Non-pigmented ciliary epithelial cell (primary cell): ENCODE measurements around the gene THBS2.
"Not testable (repeated sequence)": the region's sequence is repeated elsewhere in the genome, so short reads cannot be mapped to it uniquely, and the experiment has no call there.

Source experiments
- DNase-seq: peaks from one replicate; pipeline ENCODE4 v3.0.0-alpha.2; 2010; ENCODE audit warnings: low read depth

The THBS2 gene

GRCh38 chr6:169210611-169211010 lies 43.0 kb downstream of the THBS2 start:
- DNase-seq = no peak

GRCh38 chr6:169208011-169208410 lies 45.6 kb downstream of the THBS2 start:
- no peak for DNase-seq

- DNase-seq = no peak
Measured at GRCh38 chr6:169207482-169207881, 46.2 kb downstream of the THBS2 start.

- DNase-seq = no peak
Measured at GRCh38 chr6:169205176-169206160, 48.2 kb downstream of the THBS2 start.

- no peak for DNase-seq
Measured at GRCh38 chr6:169204167-169204566, 49.5 kb downstream of the THBS2 start.

- no peak for DNase-seq
Measured at GRCh38 chr6:169201985-169202384, 51.7 kb downstream of the THBS2 start.

GRCh38 chr6:169200893-169201514 lies 52.6 kb downstream of the THBS2 start:
- no peak for DNase-seq

GRCh38 chr6:169199625-169200335 lies 53.9 kb downstream of the THBS2 start:
- no peak for DNase-seq

- no peak for DNase-seq
Measured at GRCh38 chr6:169198885-169199284, 54.8 kb downstream of the THBS2 start.

- not testable (repeated sequence) for DNase-seq
Measured at GRCh38 chr6:169197929-169198328, 55.7 kb downstream of the THBS2 start.

- DNase-seq = not testable (repeated sequence)
Measured at GRCh38 chr6:169196279-169196678, 57.4 kb downstream of the THBS2 start.

GRCh38 chr6:169194737-169195136 lies 58.9 kb downstream of the THBS2 start:
- no peak for DNase-seq

GRCh38 chr6:169190970-169191369 lies 62.7 kb downstream of the THBS2 start:
- DNase-seq = no peak

GRCh38 chr6:169190144-169190584 lies 63.5 kb downstream of the THBS2 start:
- peak; percentile 57 for DNase-seq

- DNase-seq = no peak
Measured at GRCh38 chr6:169189686-169190085, 64.0 kb downstream of the THBS2 start.

- DNase-seq = no peak
Measured at GRCh38 chr6:169189182-169189581, 64.5 kb downstream of the THBS2 start.

GRCh38 chr6:169188475-169188874 lies 65.2 kb downstream of the THBS2 start:
- peak; percentile 89 for DNase-seq

- no peak for DNase-seq
Measured at GRCh38 chr6:169188051-169188470, 65.6 kb downstream of the THBS2 start.

- no peak for DNase-seq
Measured at GRCh38 chr6:169186496-169187169, 67.0 kb downstream of the THBS2 start.

- DNase-seq = no peak
Measured at GRCh38 chr6:169185692-169186485, 67.8 kb downstream of the THBS2 start.

GRCh38 chr6:169185011-169185521 lies 68.6 kb downstream of the THBS2 start:
- no peak for DNase-seq
